GM23338 (cell line): Measurements from ENCODE around the gene MYO1A. TPM values are rescaled to one million over a fixed set of nuclear protein-coding genes. Genes with fewer than 3 reads are reported as not detected.

ENCODE experiments used
- ATAC-seq: fragments of 200-7000 bp; cut with Tn5 transposase; 3 replicates; pipeline ENCODE4 v1.9.1; 2020
- DNase-seq: peaks from one replicate; pipeline ENCODE4 v3.0.0-alpha.2; 2015; ENCODE audit warnings: low spot score
- H2AFZ ChIP-seq: fragments of 200-600 bp; sonication (generic); 2 replicates; pipeline ENCODE4 v1.8.0; 2016; ENCODE audit warnings: antibody characterized with exemption, mild to moderate bottlenecking, moderate library complexity
- H3F3A ChIP-seq: fragments of 200-600 bp; sonication (generic); replicated peaks from 2 replicates; pipeline ENCODE4 v1.8.0; 2017; ENCODE audit warnings: antibody characterized with exemption, mixed run types, low read depth
- H3K27ac ChIP-seq: fragments of 200-600 bp; sonication (generic); 2 replicates; pipeline ENCODE4 v1.6.1; 2016; ENCODE audit warnings: low read depth
- H3K27me3 ChIP-seq: fragments of 200-600 bp; sonication (generic); 2 replicates; pipeline ENCODE4 v1.8.0; 2016; ENCODE audit warnings: mild to moderate bottlenecking, mixed run types, moderate library complexity; ENCODE audit not compliant: insufficient read depth
- H3K36me3 ChIP-seq: fragments of 200-600 bp; sonication (generic); 2 replicates; pipeline ENCODE4 v1.8.0; 2016; ENCODE audit warnings: mild to moderate bottlenecking; ENCODE audit not compliant: insufficient read depth
- H3K4me1 ChIP-seq: fragments of 200-600 bp; sonication (generic); 2 replicates; pipeline ENCODE4 v1.8.0; 2016; ENCODE audit warnings: mild to moderate bottlenecking, moderate library complexity; ENCODE audit not compliant: insufficient read depth
- H3K4me2 ChIP-seq: fragments of 200-600 bp; sonication (generic); 2 replicates; pipeline ENCODE4 v1.7.1; 2017; ENCODE audit warnings: mixed run types
- H3K4me3 ChIP-seq: fragments of 200-600 bp; sonication (generic); 2 replicates; pipeline ENCODE4 v1.6.1; 2016; ENCODE audit warnings: mixed run types
- H3K79me2 ChIP-seq: fragments of 200-600 bp; sonication (generic); replicated peaks from 2 replicates; pipeline ENCODE4 v1.8.0; 2017; ENCODE audit warnings: mild to moderate bottlenecking; ENCODE audit not compliant: insufficient read depth
- H3K9me2 ChIP-seq: fragments of 200-600 bp; sonication (generic); 2 replicates; pipeline ENCODE4 v1.8.0; 2017; ENCODE audit not compliant: insufficient read depth
- H4K20me1 ChIP-seq: fragments of 200-600 bp; sonication (generic); replicated peaks from 2 replicates; pipeline ENCODE4 v1.8.0; 2017; ENCODE audit warnings: mild to moderate bottlenecking; ENCODE audit not compliant: insufficient read depth
- H3K27ac Mint-ChIP-seq: 2 replicates; pipeline ENCODE4 v1.8.0; 2020; ENCODE audit warnings: inconsistent platforms, mild to moderate bottlenecking, moderate library complexity, mixed read lengths
- H3K27me3 Mint-ChIP-seq: 3 replicates; pipeline ENCODE4 v1.8.0; 2022; ENCODE audit warnings: low read depth, mild to moderate bottlenecking, moderate library complexity, mixed read lengths, inconsistent platforms; ENCODE audit not compliant: insufficient read depth, poor library complexity
- H3K36me3 Mint-ChIP-seq: 3 replicates; pipeline ENCODE4 v1.8.0; 2021; ENCODE audit warnings: low read depth, mild to moderate bottlenecking, inconsistent platforms, moderate library complexity, mixed read lengths
- H3K4me1 Mint-ChIP-seq: 3 replicates; pipeline ENCODE4 v1.8.0; 2020; ENCODE audit warnings: mild to moderate bottlenecking, inconsistent platforms, mixed read lengths
- H3K4me3 Mint-ChIP-seq: 3 replicates; pipeline ENCODE4 v1.8.0; 2021; ENCODE audit warnings: moderate library complexity, mild to moderate bottlenecking, inconsistent platforms, mixed read lengths
- H3K9me3 Mint-ChIP-seq: 3 replicates; pipeline ENCODE4 v1.8.0; 2020; ENCODE audit warnings: moderate library complexity, mild to moderate bottlenecking, inconsistent platforms, mixed read lengths
- CREB1 ChIP-seq: fragments of 250-450 bp; sonication (Bioruptor Pico); IDR thresholded peaks from 2 replicates; pipeline ENCODE4 v1.5.0; 2020; ENCODE audit warnings: low read depth, mild to moderate bottlenecking, moderate library complexity
- ETS1 ChIP-seq: IDR thresholded peaks from 2 replicates; pipeline ENCODE4 v1.6.1; 2016; ENCODE audit warnings: antibody characterized with exemption
- JUNB ChIP-seq: IDR thresholded peaks from one replicate; pipeline ENCODE4 v1.6.1; 2016; ENCODE audit warnings: antibody characterized with exemption; ENCODE audit not compliant: unreplicated experiment
- NANOG ChIP-seq: IDR thresholded peaks from 2 replicates; pipeline ENCODE4 v1.6.1; 2016; ENCODE audit warnings: antibody characterized with exemption, borderline replicate concordance
- REST ChIP-seq: IDR thresholded peaks from one replicate; pipeline ENCODE4 v1.6.1; 2018; ENCODE audit warnings: antibody characterized with exemption; ENCODE audit not compliant: unreplicated experiment
- STAT1 ChIP-seq: IDR thresholded peaks from one replicate; pipeline ENCODE4 v1.6.1; 2016; ENCODE audit warnings: antibody characterized with exemption; ENCODE audit not compliant: unreplicated experiment
- ZNF114 ChIP-seq: fragments of 250-450 bp; sonication (Bioruptor Pico); IDR thresholded peaks from 2 replicates; pipeline ENCODE4 v1.5.0; 2020; ENCODE audit warnings: mild to moderate bottlenecking, moderate library complexity
- polyA plus RNA-seq: library from polyadenylated mRNA; unstranded; fragments of >200 nt; fragmentation: Nextera tagmentation; extraction: Ambion mirVana; gene quantifications from 2 replicates; pipeline ENCODE4 v1.2.1, GENCODE V29; 2016
- total RNA-seq: library from RNA; depleted of rRNA; stranded (reverse); fragments of >200 nt; shearing (Covaris generic); gene quantifications from 2 replicates; pipeline ENCODE4 v1.2.3, GENCODE V29; 2014

MYO1A gene
- total and polyA plus RNA-seq, 2 experiments from 2014 or later = not detected

- TF ChIP-seq CREB1 (no peak), NANOG (no peak), REST (no peak), JUNB (no peak), ETS1 (no peak), STAT1 (no peak), ZNF114 (CRISPR knock-in tag) (no peak)
Measured at GRCh38 chr12:56990648-56991318, 59.1 kb downstream of the MYO1A start (continued).

DNA sequence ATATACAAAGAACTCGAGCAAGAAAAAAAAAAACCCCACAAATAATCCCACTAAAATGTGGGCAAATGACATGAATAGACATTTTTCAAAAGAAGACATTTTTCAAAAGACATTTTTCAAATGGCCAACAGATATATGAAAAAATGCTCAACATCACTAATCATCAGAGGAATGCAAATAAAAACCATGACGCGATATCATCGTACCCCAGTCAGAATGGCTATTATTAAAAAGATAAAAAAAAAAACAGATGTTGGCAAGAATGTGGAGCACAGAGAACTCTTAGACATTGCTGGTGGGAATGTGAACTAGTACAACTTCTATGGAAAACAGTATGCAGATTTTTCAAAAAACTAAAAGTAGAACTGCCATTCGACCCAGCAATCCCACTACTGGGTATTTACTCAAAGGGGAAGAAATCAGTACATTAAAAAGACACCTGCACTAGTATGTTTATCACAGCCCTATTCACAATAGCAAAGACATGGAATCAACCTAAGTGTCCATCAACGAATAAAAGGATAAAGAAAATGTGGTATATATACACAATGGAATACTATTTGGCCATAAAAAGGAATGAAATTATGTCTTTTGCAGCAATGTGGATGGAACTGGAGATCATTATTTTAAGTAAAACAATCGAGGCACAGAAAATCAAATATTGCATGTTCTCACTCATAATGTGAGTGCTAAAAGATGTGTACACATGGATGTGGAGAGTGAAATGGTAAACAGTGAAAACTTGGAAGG lies 59.9 kb downstream of the MYO1A start:
- no peaks in the 10 kb centered on the region for H3K36me3 Mint-ChIP-seq
- ATAC-seq = no peak
- no peaks in the 10 kb centered on the region for H3K9me2 ChIP-seq
- no peaks in the 10 kb centered on the region for H3F3A ChIP-seq
- H3K4me3 ChIP-seq = no peak overlapping the region
- H2AFZ ChIP-seq = no peak overlapping the region
- DNase-seq = no peak
- no peak overlapping the region for H3K27ac Mint-ChIP-seq
- H3K27me3 Mint-ChIP-seq = peaks cover 10% of the 10 kb centered on the region
- TF ChIP-seq STAT1 = no peak
- no peak for TF ChIP-seq CREB1
- no peaks in the 10 kb centered on the region for H4K20me1 ChIP-seq
- H3K4me1 Mint-ChIP-seq = peaks cover 18% of the 10 kb centered on the region
- peaks cover 10% of the 10 kb centered on the region for H3K4me1 ChIP-seq
- H3K27me3 ChIP-seq = no peaks in the 10 kb centered on the region
- H3K4me2 ChIP-seq = no peak overlapping the region
- no peak overlapping the region; the same call in 2 of the 3 replicates for H3K4me3 Mint-ChIP-seq
- H3K79me2 ChIP-seq = no peaks in the 10 kb centered on the region
- H3K36me3 ChIP-seq = no peaks in the 10 kb centered on the region
- H3K9me3 Mint-ChIP-seq = no peaks in the 10 kb centered on the region
- H3K27ac ChIP-seq = no peak overlapping the region
